Esophagus squamous epithelium (tissue), 5 donors: ENCODE data around the gene ASTN2. TPM values are rescaled to one million over a fixed set of nuclear protein-coding genes. Genes with fewer than 3 reads are reported as not detected.

ENCODE experiments used
- DNase-seq: peaks from one replicate; lab custom pipeline; 2025; lab: John Stamatoyannopoulos, UW
- H3K27ac ChIP-seq, 4 donors: fragments of 200-600 bp; sonication (generic); one replicate each; pipeline ENCODE4 v1.5.1; 2016 to 2019; ENCODE audit warnings: mild to moderate bottlenecking in 1 of 4
- H3K27me3 ChIP-seq, 4 donors: fragments of 200-600 bp; sonication (generic); 1 replicate in 3 of 4; 2 replicates in 1 of 4; pipeline versions ENCODE4 v1.5.1 to v1.6.0; 2017 to 2021; ENCODE audit warnings: antibody characterized with exemption in 1 of 4
- H3K36me3 ChIP-seq, 3 donors: fragments of 200-600 bp; sonication (generic); one replicate each; pipeline ENCODE4 v1.5.1; 2016 to 2019
- H3K4me1 ChIP-seq, 3 donors: fragments of 200-600 bp; sonication (generic); one replicate each; pipeline ENCODE4 v1.5.1; 2017 to 2019
- H3K4me3 ChIP-seq, 4 donors: fragments of 200-600 bp; sonication (generic); 1 replicate in 3 of 4; 2 replicates in 1 of 4; pipeline ENCODE4 v1.5.1; 2016 to 2019; ENCODE audit warnings: mild to moderate bottlenecking in 2 of 4, moderate library complexity in 1 of 4
- H3K9me3 ChIP-seq, 3 donors: fragments of 200-600 bp; sonication (generic); one replicate each; pipeline ENCODE4 v1.5.1; 2016 to 2019
- POLR2A ChIP-seq, 4 donors: fragments of 450-650 bp; IDR thresholded peaks; one replicate each; pipeline ENCODE4 v1.6.1; 2017; ENCODE audit warnings: antibody characterized with exemption in 4 of 4, mild to moderate bottlenecking in 4 of 4, moderate library complexity in 3 of 4
- WGBS, 2 donors: methylation state at CpG; one replicate each; pipeline ENCODE4 v1.1.5; 2018; 5-methylcytosine and 5-hydroxymethylcytosine counted together
- intact Hi-C: fragments of 100-400 bp; cut with DNase I; formaldehyde crosslinking; loops from one replicate; pipeline ENCODE4 v1.15.0; 2022
- total RNA-seq, 4 donors: library from RNA; depleted of rRNA; stranded (reverse); fragments of >200 nt; gene quantifications; one replicate each; pipeline ENCODE4 v1.1.0, GENCODE V29; 2016
- TF ChIP-seq, protein P1 (sequence below), 6 experiments: fragments of 450-650 bp in 4 of 6; fragments of 200-600 bp in 2 of 6; sonication (generic) in 2 of 6; IDR thresholded peaks; one replicate each; pipeline ENCODE4 v1.5.1; 2016 to 2019; ENCODE audit warnings: antibody characterized with exemption in 6 of 6, mild to moderate bottlenecking in 4 of 6, moderate library complexity in 4 of 6
- donor health status: DM: yes; HTN: yes; CAD: no.

The ASTN2 gene
- total RNA-seq, 4 donors from 2014 or later: 0.13 to 1.9 (median 0.27) TPM; not detected in 1

DNA sequence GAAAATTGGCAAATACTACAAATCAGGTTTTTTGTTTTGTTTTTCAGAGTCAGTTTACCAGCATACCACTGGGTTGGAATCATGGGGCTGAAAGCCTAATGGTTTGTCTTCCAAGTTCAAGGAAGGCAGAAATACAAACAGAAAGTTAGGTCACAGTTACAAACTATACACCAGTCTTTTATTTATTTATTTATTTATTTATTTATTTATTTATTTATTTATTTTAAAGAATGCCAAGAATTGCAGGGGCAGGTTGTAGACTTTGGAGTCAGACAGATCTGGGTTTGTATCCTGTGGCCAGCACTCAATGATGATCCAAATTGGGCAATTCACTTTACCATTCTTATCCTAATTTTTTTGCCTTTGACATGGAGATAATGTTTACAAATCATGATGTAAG lies 353.9 kb downstream of the ASTN2 start:
- no peak for DNase-seq
- no peaks in the 10 kb centered on the region for H3K4me1 ChIP-seq
- intact Hi-C loops: no loop called here
- no peak overlapping the region for H3K4me3 ChIP-seq
- no peaks in the 10 kb centered on the region for H3K9me3 ChIP-seq
- H3K27me3 ChIP-seq: no peaks in the 10 kb centered on the region
- TF ChIP-seq POLR2A (IDR thresholded peaks at IDR 0.05): no peak
- TF ChIP-seq, protein P1, sequence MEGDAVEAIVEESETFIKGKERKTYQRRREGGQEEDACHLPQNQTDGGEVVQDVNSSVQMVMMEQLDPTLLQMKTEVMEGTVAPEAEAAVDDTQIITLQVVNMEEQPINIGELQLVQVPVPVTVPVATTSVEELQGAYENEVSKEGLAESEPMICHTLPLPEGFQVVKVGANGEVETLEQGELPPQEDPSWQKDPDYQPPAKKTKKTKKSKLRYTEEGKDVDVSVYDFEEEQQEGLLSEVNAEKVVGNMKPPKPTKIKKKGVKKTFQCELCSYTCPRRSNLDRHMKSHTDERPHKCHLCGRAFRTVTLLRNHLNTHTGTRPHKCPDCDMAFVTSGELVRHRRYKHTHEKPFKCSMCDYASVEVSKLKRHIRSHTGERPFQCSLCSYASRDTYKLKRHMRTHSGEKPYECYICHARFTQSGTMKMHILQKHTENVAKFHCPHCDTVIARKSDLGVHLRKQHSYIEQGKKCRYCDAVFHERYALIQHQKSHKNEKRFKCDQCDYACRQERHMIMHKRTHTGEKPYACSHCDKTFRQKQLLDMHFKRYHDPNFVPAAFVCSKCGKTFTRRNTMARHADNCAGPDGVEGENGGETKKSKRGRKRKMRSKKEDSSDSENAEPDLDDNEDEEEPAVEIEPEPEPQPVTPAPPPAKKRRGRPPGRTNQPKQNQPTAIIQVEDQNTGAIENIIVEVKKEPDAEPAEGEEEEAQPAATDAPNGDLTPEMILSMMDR (IDR thresholded peaks at IDR 0.05): no peak
- H3K27ac ChIP-seq: no peak overlapping the region
- no peaks in the 10 kb centered on the region for H3K36me3 ChIP-seq

DNA sequence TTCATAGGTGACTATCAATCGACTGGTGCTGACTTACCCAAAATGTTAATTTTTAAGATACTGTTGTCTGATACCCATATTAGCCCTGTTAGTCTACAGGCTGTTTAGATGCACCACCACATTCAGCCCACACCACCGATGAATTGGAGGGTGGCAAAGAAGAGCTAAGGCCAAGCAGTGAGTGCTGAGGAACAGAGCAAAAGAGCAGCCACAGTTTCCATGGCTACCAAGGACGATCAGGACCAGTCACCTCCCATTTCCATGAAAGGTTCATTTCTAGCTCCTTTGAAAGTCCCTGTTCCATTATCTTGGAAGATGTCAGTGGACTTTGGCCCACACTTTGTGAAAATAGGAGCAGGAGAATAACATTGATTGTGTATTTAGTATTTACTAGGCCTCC lies 364.9 kb downstream of the ASTN2 start:
- H3K4me1 ChIP-seq: no peaks in the 10 kb centered on the region
- DNase-seq: no peak
- intact Hi-C loops: no loop called here
- 73 to 74% methylated on average over 3 of the region's 3 CpGs for WGBS, 2 donors
- no peaks in the 10 kb centered on the region for H3K36me3 ChIP-seq
- no peak overlapping the region for H3K4me3 ChIP-seq
- H3K27me3 ChIP-seq: no peaks in the 10 kb centered on the region
- no peak overlapping the region for H3K27ac ChIP-seq
- TF ChIP-seq, protein P1 (IDR thresholded peaks at IDR 0.05): no peak
- no peak for TF ChIP-seq POLR2A (IDR thresholded peaks at IDR 0.05)
- no peaks in the 10 kb centered on the region for H3K9me3 ChIP-seq

DNA sequence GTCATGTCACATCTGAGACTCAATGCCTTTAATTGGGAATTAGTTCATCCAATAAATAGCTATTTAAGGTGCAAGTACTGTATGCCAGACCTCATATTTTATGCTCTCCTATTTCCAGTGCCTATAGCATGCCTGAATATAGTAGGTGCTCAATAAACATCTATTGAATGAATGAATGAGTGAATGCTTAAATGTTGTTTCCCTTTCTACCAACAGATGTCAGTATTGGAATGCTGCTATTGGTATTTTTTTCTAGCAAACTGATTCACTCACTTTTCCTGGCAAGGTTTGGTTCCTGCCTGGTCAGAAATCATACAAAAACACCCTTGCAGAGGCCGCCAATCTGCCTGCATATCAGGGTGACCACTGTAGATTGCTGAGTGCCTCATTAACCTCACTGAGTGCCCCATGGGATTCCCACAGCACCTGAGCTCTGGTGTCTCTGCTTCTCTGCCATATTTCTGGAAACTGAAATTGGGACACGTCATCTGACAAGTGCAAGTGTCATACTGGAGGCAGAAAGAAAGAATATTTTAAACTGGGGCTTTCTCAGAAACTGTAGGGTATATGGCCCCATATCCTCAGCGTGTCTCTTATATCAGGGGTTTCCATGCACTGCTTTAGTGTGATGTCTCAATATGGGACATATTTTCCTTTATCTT lies 368.1 kb downstream of the ASTN2 start:
- no peak for TF ChIP-seq POLR2A (IDR thresholded peaks at IDR 0.05)
- TF ChIP-seq, protein P1 (IDR thresholded peaks at IDR 0.05): peak in 1 of 6 experiments; percentile 33
- DNase-seq: no peak
- intact Hi-C loops: no loop called here

DNA sequence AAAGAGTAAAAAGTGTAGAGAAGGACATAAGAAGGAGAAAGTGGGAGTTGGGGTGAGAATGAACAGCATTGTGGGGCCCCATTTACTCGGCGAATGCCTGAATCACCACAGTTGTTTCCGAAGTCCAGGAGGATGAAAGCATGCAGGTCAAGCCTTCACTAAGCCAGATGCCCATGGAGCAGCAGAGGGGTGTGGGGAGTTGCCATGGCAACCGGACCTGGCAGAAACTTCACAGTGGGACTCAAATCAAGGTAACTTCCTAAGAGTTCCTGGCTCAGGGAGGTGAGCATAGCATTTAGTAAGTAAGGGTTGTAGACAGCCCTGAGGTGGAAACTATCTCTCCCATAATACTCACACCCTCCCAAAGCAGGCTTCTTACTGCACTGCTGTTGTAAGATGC lies 370.6 kb downstream of the ASTN2 start:
- Histone ChIP-seq H3K9me3 (no peaks in the 10 kb centered on the region), H3K27ac (no peak overlapping the region), H3K36me3 (no peaks in the 10 kb centered on the region), H3K4me3 (no peak overlapping the region), H3K27me3 (no peaks in the 10 kb centered on the region), H3K4me1 (no peaks in the 10 kb centered on the region)
- no peak for DNase-seq
- 38 to 61% methylated on average over 4 of the region's 4 CpGs for WGBS, 2 donors
- intact Hi-C loops: no loop called here
- no peak for TF ChIP-seq POLR2A (IDR thresholded peaks at IDR 0.05)
- TF ChIP-seq, protein P1 (IDR thresholded peaks at IDR 0.05): no peak

More for the DNA sequence above, 368.1 kb downstream of the ASTN2 start:
- WGBS, 2 donors: 60 to 79% methylated on average over 3 of the region's 3 CpGs
- H3K4me1 ChIP-seq: no peaks in the 10 kb centered on the region
- no peak overlapping the region for H3K4me3 ChIP-seq
- no peaks in the 10 kb centered on the region for H3K27me3 ChIP-seq
- H3K36me3 ChIP-seq: no peaks in the 10 kb centered on the region
- H3K27ac ChIP-seq: no peak overlapping the region
- no peaks in the 10 kb centered on the region for H3K9me3 ChIP-seq

DNA sequence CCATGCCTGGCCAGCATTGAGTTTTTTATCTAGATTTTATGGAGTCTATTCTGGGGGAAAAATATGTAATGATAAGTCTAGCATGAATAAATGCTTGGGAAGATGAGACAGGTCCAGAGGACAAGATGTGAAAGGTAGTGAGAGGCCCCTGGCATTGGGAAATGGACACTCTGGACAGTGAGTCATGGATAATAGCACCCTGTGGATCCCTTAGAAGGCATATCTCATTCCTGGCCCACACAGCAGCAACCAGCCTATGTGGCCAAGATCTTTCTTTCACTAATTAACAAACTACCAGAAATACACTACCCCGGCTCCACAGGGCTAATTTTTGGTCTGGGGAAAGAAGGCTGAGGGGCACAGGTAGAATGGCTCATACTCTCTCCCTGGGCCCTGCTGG lies 371.7 kb downstream of the ASTN2 start:
- no peak for DNase-seq
- H3K9me3 ChIP-seq: no peaks in the 10 kb centered on the region
- H3K27me3 ChIP-seq: no peaks in the 10 kb centered on the region
- intact Hi-C loops: no loop called here
- no peaks in the 10 kb centered on the region for H3K4me1 ChIP-seq
- no peak overlapping the region for H3K4me3 ChIP-seq
- no peak overlapping the region for H3K27ac ChIP-seq
- WGBS, 2 donors: 89 to 100% methylated on average over 1 of the region's 1 CpG
- no peaks in the 10 kb centered on the region for H3K36me3 ChIP-seq
- TF ChIP-seq, protein P1 (IDR thresholded peaks at IDR 0.05): no peak
- no peak for TF ChIP-seq POLR2A (IDR thresholded peaks at IDR 0.05)
